SK-N-MC (cell line): Measurements from ENCODE around the gene SARNP.
A peak's percentile ranks its signal among the peaks of the same experiment; 100 is the strongest.

ENCODE experiments used
- DNase-seq: peaks from one replicate; pipeline ENCODE4 v3.0.0-alpha.2; 2011; ENCODE audit warnings: low read depth, low spot score
- H3K27ac ChIP-seq: fragments of 200-600 bp; sonication (generic); 2 replicates; pipeline ENCODE4 v1.5.1; 2016; ENCODE audit warnings: mixed run types
- H3K36me3 ChIP-seq: fragments of 200-600 bp; sonication (generic); 2 replicates; pipeline ENCODE4 v1.6.1; 2017; ENCODE audit warnings: antibody characterized with exemption, low read length, mixed read lengths; ENCODE audit not compliant: insufficient read depth
- H3K4me3 ChIP-seq: fragments of 200-600 bp; sonication (generic); 2 replicates; pipeline ENCODE4 v1.5.1; 2016
- H3K9ac ChIP-seq: fragments of 200-600 bp; sonication (generic); 2 replicates; pipeline ENCODE4 v1.8.0; 2017; ENCODE audit warnings: mixed run types, mixed read lengths; ENCODE audit not compliant: insufficient read length
- H3K9me3 ChIP-seq: fragments of 200-600 bp; sonication (generic); 2 replicates; pipeline ENCODE4 v1.6.1; 2017; ENCODE audit warnings: low read depth, mild to moderate bottlenecking, antibody characterized with exemption, low read length, moderate library complexity, mixed read lengths
- EZH2 ChIP-seq: fragments of 200-600 bp; sonication (generic); IDR thresholded peaks from one replicate; pipeline ENCODE4 v1.6.1; 2017; ENCODE audit warnings: antibody characterized with exemption
- FOXP2 ChIP-seq: optimal IDR thresholded peaks from 2 replicates; pipeline ENCODE3; 2011; ENCODE audit warnings: mild to moderate bottlenecking, moderate library complexity; ENCODE audit not compliant: insufficient read depth; ENCODE audit errors: extremely low read length, control extremely low read depth
- POLR2AphosphoS5 ChIP-seq: IDR thresholded peaks from 2 replicates; pipeline ENCODE4 v1.6.1; 2012; ENCODE audit warnings: mild to moderate bottlenecking, low read depth, low read length, borderline replicate concordance

Gene SARNP

GRCh38 chr12:55830601-55831446 is 13.3 kb upstream of the SARNP start:
- peak; percentile 32 for DNase-seq
- H3K27ac ChIP-seq: peak overlapping the region; percentile 69

GRCh38 chr12:55829967-55830600 is 12.6 kb upstream of the SARNP start:
- Histone ChIP-seq H3K9me3 (no peaks in the 10 kb centered on the region), H3K9ac (peak overlapping the region; percentile 83), H3K4me3 (peak overlapping the region; percentile 91), H3K36me3 (peaks cover 11% of the 10 kb centered on the region; the same call in 1 of the 2 replicates), H3K27ac (peak overlapping the region; percentile 69)
- DNase-seq: no peak
- TF ChIP-seq EZH2: no peak
- TF ChIP-seq FOXP2: no peak
- TF ChIP-seq POLR2AphosphoS5: peak; percentile 88

More at GRCh38 chr12:55830601-55831446, 13.3 kb upstream of the SARNP start:
- Histone ChIP-seq H3K9ac (peak overlapping the region; percentile 83), H3K36me3 (peaks cover 11% of the 10 kb centered on the region; the same call in 1 of the 2 replicates), H3K9me3 (no peaks in the 10 kb centered on the region), H3K4me3 (peak overlapping the region; percentile 91)
- TF ChIP-seq EZH2 (no peak), POLR2AphosphoS5 (peak; percentile 84), FOXP2 (no peak)

DNA sequence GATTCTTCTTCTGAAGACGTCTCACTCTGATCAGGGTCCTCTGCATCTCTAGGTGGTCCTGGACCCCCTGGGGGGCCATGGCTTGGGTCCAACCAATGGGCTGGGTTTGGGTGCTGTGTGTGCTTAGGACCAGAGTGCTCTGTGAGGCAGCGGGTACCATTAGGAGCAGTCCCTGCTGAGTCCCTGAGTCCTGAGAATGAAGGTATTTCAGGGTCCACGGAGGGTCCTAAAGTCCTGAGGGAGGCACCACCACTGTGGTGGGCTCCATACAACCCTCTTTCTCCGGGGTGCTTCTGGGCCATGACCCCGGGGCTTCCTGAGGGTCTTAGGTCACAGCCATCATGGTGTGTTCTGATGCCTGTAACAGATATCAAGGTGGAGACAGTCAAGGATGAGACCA is 10.8 kb upstream of the SARNP start:
- DNase-seq: no peak
- H3K27ac ChIP-seq: peak overlapping the region; percentile 79; the same call in 1 of the 2 replicates
- H3K9ac ChIP-seq: peak overlapping the region; percentile 74
- TF ChIP-seq EZH2: no peak
- no peak for TF ChIP-seq POLR2AphosphoS5
- no peak for TF ChIP-seq FOXP2
- no peaks in the 10 kb centered on the region for H3K9me3 ChIP-seq
- peak overlapping the region; percentile 91 for H3K4me3 ChIP-seq
- peaks cover 13% of the 10 kb centered on the region; the same call in 1 of the 2 replicates for H3K36me3 ChIP-seq

GRCh38 chr12:55827806-55828205 is 10.3 kb upstream of the SARNP start:
- Histone ChIP-seq H3K27ac (no peak overlapping the region), H3K9me3 (no peaks in the 10 kb centered on the region), H3K36me3 (peaks cover 19% of the 10 kb centered on the region), H3K9ac (no peak overlapping the region), H3K4me3 (peak overlapping the region; percentile 91)
- DNase-seq: no peak
- TF ChIP-seq FOXP2 (no peak), POLR2AphosphoS5 (no peak), EZH2 (no peak)

DNA sequence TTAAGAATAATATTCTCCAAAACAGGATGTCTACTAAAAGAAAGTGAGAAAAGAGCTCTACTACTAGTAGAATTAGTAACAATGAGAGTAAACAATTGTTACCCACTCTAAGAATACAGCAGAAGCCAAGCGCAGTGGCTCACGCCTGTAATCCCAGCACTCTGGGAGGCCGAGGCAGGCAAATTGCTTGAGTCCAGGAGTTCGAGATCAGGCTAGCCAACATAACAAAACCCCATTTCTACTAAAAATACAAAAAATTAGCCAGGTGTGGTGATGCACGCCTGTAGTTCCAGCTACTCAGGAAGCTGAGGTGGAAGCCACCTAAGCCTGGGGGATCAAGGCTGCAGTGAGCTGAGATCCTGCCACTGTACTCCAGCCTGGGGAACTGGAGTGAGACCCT is 7.2 kb upstream of the SARNP start:
- TF ChIP-seq POLR2AphosphoS5: no peak
- no peak for TF ChIP-seq FOXP2
- no peak for TF ChIP-seq EZH2
- Histone ChIP-seq H3K9ac (peak overlapping the region; percentile 53), H3K36me3 (peaks cover 49% of the 10 kb centered on the region), H3K4me3 (peak overlapping the region; percentile 1; the same call in 1 of the 2 replicates), H3K27ac (peak overlapping the region; percentile 46; the same call in 1 of the 2 replicates), H3K9me3 (no peaks in the 10 kb centered on the region)
- DNase-seq: no peak

DNA sequence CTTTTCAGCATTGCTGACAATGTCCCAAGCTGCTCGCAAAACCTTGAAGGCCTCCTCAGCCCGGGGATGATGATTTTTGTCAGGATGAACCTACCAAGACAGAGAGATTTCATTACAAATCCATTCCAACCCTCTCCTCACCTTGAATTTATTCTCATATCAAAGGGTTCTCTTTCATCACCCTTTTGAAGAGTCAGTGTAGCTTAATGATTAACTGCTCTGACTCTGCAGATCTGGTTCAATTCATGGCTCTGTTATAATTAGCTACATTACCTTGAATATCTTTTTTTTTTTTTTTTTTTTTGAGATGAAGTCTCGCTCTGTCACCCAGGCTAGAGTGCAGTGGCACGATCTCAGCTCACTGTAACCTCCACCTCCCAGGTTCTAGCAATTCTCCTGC is 5.9 kb upstream of the SARNP start:
- no peak for DNase-seq
- Histone ChIP-seq H3K4me3 (no peak overlapping the region), H3K9ac (no peak overlapping the region), H3K27ac (no peak overlapping the region), H3K9me3 (no peaks in the 10 kb centered on the region), H3K36me3 (peaks cover 59% of the 10 kb centered on the region)
- TF ChIP-seq FOXP2 (no peak), EZH2 (no peak), POLR2AphosphoS5 (no peak)

DNA sequence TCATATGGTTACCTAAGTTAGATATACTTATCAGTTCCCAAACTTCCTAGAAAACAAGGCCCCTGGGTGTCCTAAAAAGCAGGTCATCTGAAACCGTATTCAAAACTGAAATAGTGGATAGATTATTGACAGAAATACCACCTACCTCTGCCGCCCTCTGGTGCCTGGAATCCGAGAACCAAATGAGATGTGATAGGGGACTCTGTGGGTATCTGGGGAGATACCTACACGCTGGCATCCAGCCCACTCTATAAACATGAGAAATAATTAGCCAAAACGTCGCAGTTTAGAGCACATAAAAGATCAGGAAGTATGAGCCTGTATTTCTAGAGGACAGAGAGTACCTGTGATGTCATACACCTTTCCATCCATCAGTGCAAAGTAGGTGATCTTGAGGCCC is 4.7 kb upstream of the SARNP start:
- DNase-seq: no peak
- TF ChIP-seq POLR2AphosphoS5 (no peak; the same call in 1 of the 2 replicates), FOXP2 (no peak), EZH2 (no peak)
- H3K27ac ChIP-seq: no peak overlapping the region
- no peak overlapping the region for H3K9ac ChIP-seq
- H3K9me3 ChIP-seq: no peaks in the 10 kb centered on the region
- H3K36me3 ChIP-seq: peaks cover 50% of the 10 kb centered on the region
- H3K4me3 ChIP-seq: no peak overlapping the region

- H3K36me3 ChIP-seq: peaks cover 50% of the 10 kb centered on the region
- DNase-seq: no peak
- TF ChIP-seq EZH2 (no peak), FOXP2 (no peak), POLR2AphosphoS5 (no peak)
- H3K27ac ChIP-seq: 0 out of 2 replicates have a peak overlapping the region, but pooled peaks have one; percentile 16
- H3K9me3 ChIP-seq: no peaks in the 10 kb centered on the region
- no peak overlapping the region for H3K9ac ChIP-seq
- H3K4me3 ChIP-seq: no peak overlapping the region
Observed at GRCh38 chr12:55820679-55821078, 3.2 kb upstream of the SARNP start.

GRCh38 chr12:55818886-55819285 is 1.4 kb upstream of the SARNP start:
- Histone ChIP-seq H3K36me3 (peaks cover 68% of the 10 kb centered on the region), H3K9ac (peak overlapping the region; percentile 82), H3K4me3 (peak overlapping the region; percentile 99), H3K9me3 (no peaks in the 10 kb centered on the region), H3K27ac (no peak overlapping the region)
- no peak for DNase-seq
- no peak for TF ChIP-seq EZH2
- TF ChIP-seq POLR2AphosphoS5: no peak
- no peak for TF ChIP-seq FOXP2
